Activated CD8-positive, alpha-beta T cell treated with anti-CD3 and anti-CD28 coated beads for 36 hours (primary cell): Measurements from ENCODE around the gene GALK2. TPM values are rescaled to one million over a fixed set of nuclear protein-coding genes. Genes with fewer than 3 reads are reported as not detected.

Source experiments
- ATAC-seq: fragments of 200-7000 bp; cut with Tn5 transposase; one replicate; pipeline ENCODE4 v1.10.0; 2021; ENCODE audit warnings: mild to moderate bottlenecking, moderate library complexity
- CTCF ChIA-PET: fragments of 350-600 bp; sonication (Branson Sonifier 250); formaldehyde crosslinking; loops from one replicate; lab custom pipeline; 2021; ENCODE audit warnings: antibody characterized with exemption; lab: Charles Lee
- POLR2A ChIA-PET: fragments of 350-600 bp; sonication (Branson Sonifier 250); formaldehyde crosslinking; loops from one replicate; lab custom pipeline; 2021; ENCODE audit warnings: antibody characterized with exemption; lab: Charles Lee
- DNase-seq: peaks from one replicate; pipeline ENCODE4 v3.0.0-alpha.2; 2020
- H3K27ac Mint-ChIP-seq: one replicate; pipeline ENCODE4 v1.8.0; 2021; ENCODE audit warnings: mild to moderate bottlenecking, mixed read lengths
- H3K27me3 Mint-ChIP-seq: one replicate; pipeline ENCODE4 v1.8.0; 2021; ENCODE audit warnings: mixed read lengths
- H3K36me3 Mint-ChIP-seq: one replicate; pipeline ENCODE4 v1.8.0; 2021; ENCODE audit warnings: low read depth, mixed read lengths
- H3K4me1 Mint-ChIP-seq: one replicate; pipeline ENCODE4 v1.8.0; 2021; ENCODE audit warnings: low read depth, mixed read lengths
- H3K4me3 Mint-ChIP-seq: one replicate; pipeline ENCODE4 v1.8.0; 2021; ENCODE audit warnings: mild to moderate bottlenecking, moderate library complexity, mixed read lengths
- H3K9me3 Mint-ChIP-seq: one replicate; pipeline ENCODE4 v1.8.0; 2021; ENCODE audit warnings: mixed read lengths
- CTCF ChIP-seq: fragments of 200-600 bp; IDR thresholded peaks from one replicate; pipeline ENCODE4 v1.8.0; 2022; ENCODE audit warnings: antibody characterized with exemption, mild to moderate bottlenecking
- intact Hi-C: fragments of 100-400 bp; cut with micrococcal nuclease; formaldehyde crosslinking; loops from one replicate; pipeline ENCODE4 v1.10.0; 2022
- total RNA-seq, 2 experiments: library from RNA; stranded (reverse); gene quantifications; one replicate each; pipeline ENCODE4 v1.2.3, GENCODE V29; 2021

GALK2 gene
- total RNA-seq, 2 experiments from 2014 or later, result 26.8 to 27.5 TPM

- H3K27ac Mint-ChIP-seq, result no peak overlapping the region
- CTCF ChIA-PET, result no interaction called here
- H3K27me3 Mint-ChIP-seq, result no peaks in the 10 kb centered on the region
- peaks cover 13% of the 10 kb centered on the region for H3K4me1 Mint-ChIP-seq
- no peaks in the 10 kb centered on the region for H3K9me3 Mint-ChIP-seq
- POLR2A ChIA-PET, result interaction anchor here (0.8 kb wide), 1 partner anchor 33 kb away, joined by 3 read pairs; no protein-coding TSS in a partner anchor
- H3K36me3 Mint-ChIP-seq, result peaks cover 63% of the 10 kb centered on the region
- intact Hi-C loops, result no loop called here
- no peak overlapping the region for H3K4me3 Mint-ChIP-seq
- DNase-seq (no peak), ATAC-seq (no peak)
- TF ChIP-seq CTCF, result no peak
Measured at GRCh38 chr15:49300856-49301255, 130.8 kb downstream of the GALK2 start.

GRCh38 chr15:49301562-49301961 is 131.5 kb downstream of the GALK2 start:
- no peaks in the 10 kb centered on the region for H3K27me3 Mint-ChIP-seq
- no peak for TF ChIP-seq CTCF
- H3K27ac Mint-ChIP-seq, result no peak overlapping the region
- peaks cover 13% of the 10 kb centered on the region for H3K4me1 Mint-ChIP-seq
- ChIA-PET POLR2A (interaction anchor here (0.8 kb wide), 1 partner anchor 32 kb away, joined by 3 read pairs; no protein-coding TSS in a partner anchor), CTCF (interaction anchor here (0.6 kb wide), 1 partner anchor 77 kb away, joined by 3 read pairs; no protein-coding TSS in a partner anchor)
- H3K36me3 Mint-ChIP-seq, result peaks cover 59% of the 10 kb centered on the region
- no peaks in the 10 kb centered on the region for H3K9me3 Mint-ChIP-seq
- DNase-seq (no peak), ATAC-seq (no peak)
- intact Hi-C loops, result no loop called here
- no peak overlapping the region for H3K4me3 Mint-ChIP-seq

- intact Hi-C loops, result no loop called here
- Mint-ChIP-seq H3K4me1 (peaks cover 13% of the 10 kb centered on the region), H3K36me3 (peaks cover 50% of the 10 kb centered on the region), H3K9me3 (no peaks in the 10 kb centered on the region), H3K4me3 (no peak overlapping the region), H3K27me3 (no peaks in the 10 kb centered on the region), H3K27ac (no peak overlapping the region)
- CTCF ChIA-PET, result no interaction called here
- TF ChIP-seq CTCF, result no peak
- ATAC-seq, result no peak
- POLR2A ChIA-PET, result no interaction called here
- no peak for DNase-seq
Measured at GRCh38 chr15:49303003-49303402, 133.0 kb downstream of the GALK2 start.

GRCh38 chr15:49306551-49306950 is 136.5 kb downstream of the GALK2 start:
- Mint-ChIP-seq H3K4me1 (peaks cover 9% of the 10 kb centered on the region), H3K36me3 (peaks cover 42% of the 10 kb centered on the region), H3K9me3 (no peaks in the 10 kb centered on the region), H3K27me3 (no peaks in the 10 kb centered on the region), H3K4me3 (no peak overlapping the region), H3K27ac (no peak overlapping the region)
- no peak for TF ChIP-seq CTCF
- CTCF ChIA-PET, result no interaction called here
- intact Hi-C loops, result no loop called here
- ATAC-seq (no peak), DNase-seq (no peak)
- POLR2A ChIA-PET, result no interaction called here

GRCh38 chr15:49308686-49309085 is 138.6 kb downstream of the GALK2 start:
- Mint-ChIP-seq H3K4me1 (peaks cover 9% of the 10 kb centered on the region), H3K36me3 (peaks cover 37% of the 10 kb centered on the region), H3K9me3 (no peaks in the 10 kb centered on the region), H3K4me3 (no peak overlapping the region), H3K27ac (no peak overlapping the region), H3K27me3 (no peaks in the 10 kb centered on the region)
- CTCF ChIA-PET, result no interaction called here
- POLR2A ChIA-PET, result interaction anchor here (0.6 kb wide), 1 partner anchor 12 kb away, joined by 3 read pairs; no protein-coding TSS in a partner anchor
- DNase-seq, result no peak
- no peak for ATAC-seq
- no peak for TF ChIP-seq CTCF
- intact Hi-C loops, result no loop called here
